Rectal smooth muscle tissue (tissue), 1 donor: ENCODE measurements around the gene WAPL.
"Not testable (repeated sequence)": the region's sequence is repeated elsewhere in the genome, so short reads cannot be mapped to it uniquely, and the experiment has no call there.

Experiments used
- H3K27ac ChIP-seq: one replicate; pipeline ENCODE4 v1.7.0; 2013; ENCODE audit warnings: low read depth, low read length, inconsistent platforms
- H3K27me3 ChIP-seq: one replicate; pipeline ENCODE4 v1.7.0; 2013; ENCODE audit warnings: low read length; ENCODE audit not compliant: control insufficient read depth, insufficient read depth
- H3K36me3 ChIP-seq: one replicate; pipeline ENCODE4 v1.7.0; 2013; ENCODE audit warnings: low read length; ENCODE audit not compliant: control insufficient read depth, insufficient read depth
- H3K4me1 ChIP-seq: one replicate; pipeline ENCODE4 v1.7.0; 2013; ENCODE audit warnings: low read length; ENCODE audit not compliant: control insufficient read depth, insufficient read depth
- H3K4me3 ChIP-seq: one replicate; pipeline ENCODE4 v1.7.0; 2013; ENCODE audit warnings: low read length
- H3K9ac ChIP-seq: one replicate; pipeline ENCODE4 v1.7.0; 2013; ENCODE audit warnings: low read length

The WAPL gene, protein sequence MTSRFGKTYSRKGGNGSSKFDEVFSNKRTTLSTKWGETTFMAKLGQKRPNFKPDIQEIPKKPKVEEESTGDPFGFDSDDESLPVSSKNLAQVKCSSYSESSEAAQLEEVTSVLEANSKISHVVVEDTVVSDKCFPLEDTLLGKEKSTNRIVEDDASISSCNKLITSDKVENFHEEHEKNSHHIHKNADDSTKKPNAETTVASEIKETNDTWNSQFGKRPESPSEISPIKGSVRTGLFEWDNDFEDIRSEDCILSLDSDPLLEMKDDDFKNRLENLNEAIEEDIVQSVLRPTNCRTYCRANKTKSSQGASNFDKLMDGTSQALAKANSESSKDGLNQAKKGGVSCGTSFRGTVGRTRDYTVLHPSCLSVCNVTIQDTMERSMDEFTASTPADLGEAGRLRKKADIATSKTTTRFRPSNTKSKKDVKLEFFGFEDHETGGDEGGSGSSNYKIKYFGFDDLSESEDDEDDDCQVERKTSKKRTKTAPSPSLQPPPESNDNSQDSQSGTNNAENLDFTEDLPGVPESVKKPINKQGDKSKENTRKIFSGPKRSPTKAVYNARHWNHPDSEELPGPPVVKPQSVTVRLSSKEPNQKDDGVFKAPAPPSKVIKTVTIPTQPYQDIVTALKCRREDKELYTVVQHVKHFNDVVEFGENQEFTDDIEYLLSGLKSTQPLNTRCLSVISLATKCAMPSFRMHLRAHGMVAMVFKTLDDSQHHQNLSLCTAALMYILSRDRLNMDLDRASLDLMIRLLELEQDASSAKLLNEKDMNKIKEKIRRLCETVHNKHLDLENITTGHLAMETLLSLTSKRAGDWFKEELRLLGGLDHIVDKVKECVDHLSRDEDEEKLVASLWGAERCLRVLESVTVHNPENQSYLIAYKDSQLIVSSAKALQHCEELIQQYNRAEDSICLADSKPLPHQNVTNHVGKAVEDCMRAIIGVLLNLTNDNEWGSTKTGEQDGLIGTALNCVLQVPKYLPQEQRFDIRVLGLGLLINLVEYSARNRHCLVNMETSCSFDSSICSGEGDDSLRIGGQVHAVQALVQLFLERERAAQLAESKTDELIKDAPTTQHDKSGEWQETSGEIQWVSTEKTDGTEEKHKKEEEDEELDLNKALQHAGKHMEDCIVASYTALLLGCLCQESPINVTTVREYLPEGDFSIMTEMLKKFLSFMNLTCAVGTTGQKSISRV (N-terminal part only)

DNA sequence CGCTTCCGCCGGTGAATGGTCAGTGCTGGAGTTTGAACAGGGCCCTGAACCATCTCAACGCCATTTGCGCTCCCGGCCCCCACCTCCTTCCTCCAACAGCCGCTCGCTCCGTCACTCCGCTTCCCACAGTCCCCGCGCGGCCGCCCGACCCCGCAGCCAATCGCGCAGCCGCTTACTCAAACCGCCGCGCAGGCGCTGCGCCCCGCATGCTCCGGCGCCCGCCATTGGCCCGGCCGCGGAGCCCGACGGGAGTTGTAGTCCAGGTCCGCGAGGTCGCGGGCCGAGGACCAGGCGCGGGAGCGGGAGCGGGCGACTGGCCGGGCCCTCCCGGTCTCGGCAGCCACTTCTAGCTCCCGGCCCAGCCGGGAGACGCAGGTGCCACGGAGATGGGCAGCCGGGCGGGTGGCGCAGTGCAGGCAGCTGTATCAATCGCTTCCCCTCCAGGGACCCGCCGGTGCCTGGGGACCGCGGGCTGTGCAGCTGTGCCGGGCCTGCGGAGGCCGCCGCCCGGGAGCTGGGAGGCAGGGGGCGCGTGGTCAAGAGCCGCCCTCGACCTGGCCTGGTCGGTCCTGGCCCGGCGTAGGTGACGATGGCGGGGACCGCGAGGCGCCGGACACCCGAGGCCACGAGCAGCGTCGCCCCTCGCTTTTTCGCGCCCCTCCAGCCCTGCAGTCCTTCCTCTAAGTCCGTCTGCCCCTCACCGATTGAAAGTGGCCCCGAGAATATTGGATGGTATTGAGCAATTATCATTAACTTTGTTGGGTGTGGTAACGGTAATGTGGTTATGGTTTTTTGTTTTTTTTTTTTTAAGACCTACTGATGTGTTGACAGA, at the start of gene WAPL:
WAPL (minus strand) TSS at position 115 of the 832 bp plus-strand sequence. CDS start 3,723 bp downstream, outside the sequence.
- H3K27ac ChIP-seq = peak within 1 kb of the TSS; percentile 89
- no peaks in the 10 kb centered on the region for H3K27me3 ChIP-seq
- peaks cover 21% of the 10 kb centered on the region for H3K4me1 ChIP-seq
- H3K36me3 ChIP-seq = no peaks in the 10 kb centered on the region
- H3K9ac ChIP-seq = peak within 1 kb of the TSS; percentile 54
- H3K4me3 ChIP-seq = peak within 1 kb of the TSS; percentile 89

DNA sequence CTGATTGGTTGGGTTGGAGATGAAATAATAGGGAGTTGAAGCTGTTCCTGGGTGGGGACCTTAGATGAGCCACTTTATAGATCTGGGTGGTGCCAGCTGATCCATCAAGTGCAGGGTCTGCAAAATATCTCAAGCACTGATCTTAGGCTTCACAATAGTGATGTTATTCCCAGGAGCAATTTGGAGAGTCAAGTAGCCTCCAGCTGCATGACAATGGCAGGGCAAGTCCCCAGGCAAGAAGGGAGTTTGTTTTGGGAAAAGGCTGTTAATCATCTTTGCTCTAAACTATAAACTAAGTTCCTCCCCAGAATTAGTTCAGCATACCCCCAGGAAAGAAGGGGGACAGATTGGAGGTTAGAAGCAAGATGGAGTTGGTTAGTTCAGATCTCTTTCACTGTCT, 47.7 kb upstream of the WAPL start:
- no peak overlapping the region for H3K27ac ChIP-seq
- H3K27me3 ChIP-seq = no peaks in the 10 kb centered on the region
- H3K4me3 ChIP-seq = no peak overlapping the region
- H3K36me3 ChIP-seq = no peaks in the 10 kb centered on the region
- no peaks in the 10 kb centered on the region for H3K4me1 ChIP-seq
- H3K9ac ChIP-seq = no peak overlapping the region

DNA sequence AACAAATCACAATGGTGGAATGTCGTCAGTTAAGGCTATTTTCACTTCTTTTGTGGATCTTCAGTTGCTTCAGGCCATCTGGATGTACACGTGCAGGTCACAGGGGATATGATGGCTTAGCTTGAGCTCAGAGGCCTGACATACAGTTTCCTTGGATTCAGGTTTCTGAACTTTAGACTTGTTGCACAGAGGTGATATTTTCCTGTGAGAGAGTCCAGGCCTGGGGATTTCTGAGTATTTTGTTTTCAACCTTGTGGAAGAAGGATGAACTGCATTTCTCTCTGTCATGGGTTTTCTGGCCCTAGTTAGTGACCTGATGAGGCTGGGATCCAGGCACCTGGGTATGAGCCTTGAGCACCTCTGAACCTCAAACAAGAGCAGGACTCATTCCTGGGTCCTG, 44.9 kb upstream of the WAPL start:
- not testable (repeated sequence) for H3K36me3 ChIP-seq, H3K27me3 ChIP-seq, H3K9ac ChIP-seq, H3K4me3 ChIP-seq, H3K27ac ChIP-seq, H3K4me1 ChIP-seq

DNA sequence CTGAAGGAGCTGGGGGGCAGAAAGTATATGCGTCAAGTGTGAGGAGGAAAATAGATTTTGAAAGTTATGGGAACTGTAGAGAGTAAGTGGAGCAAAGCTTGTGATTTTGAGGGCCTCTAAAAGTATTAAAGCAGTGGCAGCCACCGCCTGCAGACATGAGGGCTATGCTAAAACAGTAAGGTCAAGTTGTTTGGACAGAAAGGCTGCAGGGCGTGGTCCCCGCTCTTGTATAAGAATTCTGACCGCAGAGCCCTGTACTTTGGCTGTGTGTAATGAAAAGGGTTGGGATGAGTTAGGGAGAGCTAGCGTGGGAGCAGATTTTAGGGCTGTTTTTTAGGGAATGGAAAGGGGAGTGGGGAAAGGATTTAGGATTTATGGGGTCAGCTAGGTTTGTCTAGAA, 41.7 kb upstream of the WAPL start:
- not testable (repeated sequence) for H3K9ac ChIP-seq, H3K27me3 ChIP-seq, H3K27ac ChIP-seq, H3K4me1 ChIP-seq, H3K4me3 ChIP-seq, H3K36me3 ChIP-seq

DNA sequence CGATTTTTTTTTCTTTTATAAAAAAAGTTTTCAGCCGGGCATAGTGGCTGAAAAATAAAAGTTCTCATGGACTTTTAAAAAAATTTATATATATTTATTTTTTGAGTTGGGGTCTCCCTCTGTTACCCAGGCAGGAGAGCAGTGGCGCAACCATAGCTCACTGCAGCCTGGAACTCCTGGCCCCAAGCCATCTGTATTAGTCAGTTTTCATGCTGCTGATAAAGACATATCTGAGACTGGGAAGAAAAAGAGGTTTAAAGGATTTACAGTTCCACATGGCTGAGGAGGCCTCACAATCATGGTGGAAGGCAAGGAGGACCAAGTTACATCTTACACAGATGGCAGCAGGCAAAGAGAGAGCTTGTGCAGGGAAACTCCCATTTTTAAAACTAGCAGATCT, 37.1 kb upstream of the WAPL start:
- not testable (repeated sequence) for H3K4me3 ChIP-seq, H3K4me1 ChIP-seq, H3K27me3 ChIP-seq, H3K36me3 ChIP-seq, H3K9ac ChIP-seq, H3K27ac ChIP-seq

DNA sequence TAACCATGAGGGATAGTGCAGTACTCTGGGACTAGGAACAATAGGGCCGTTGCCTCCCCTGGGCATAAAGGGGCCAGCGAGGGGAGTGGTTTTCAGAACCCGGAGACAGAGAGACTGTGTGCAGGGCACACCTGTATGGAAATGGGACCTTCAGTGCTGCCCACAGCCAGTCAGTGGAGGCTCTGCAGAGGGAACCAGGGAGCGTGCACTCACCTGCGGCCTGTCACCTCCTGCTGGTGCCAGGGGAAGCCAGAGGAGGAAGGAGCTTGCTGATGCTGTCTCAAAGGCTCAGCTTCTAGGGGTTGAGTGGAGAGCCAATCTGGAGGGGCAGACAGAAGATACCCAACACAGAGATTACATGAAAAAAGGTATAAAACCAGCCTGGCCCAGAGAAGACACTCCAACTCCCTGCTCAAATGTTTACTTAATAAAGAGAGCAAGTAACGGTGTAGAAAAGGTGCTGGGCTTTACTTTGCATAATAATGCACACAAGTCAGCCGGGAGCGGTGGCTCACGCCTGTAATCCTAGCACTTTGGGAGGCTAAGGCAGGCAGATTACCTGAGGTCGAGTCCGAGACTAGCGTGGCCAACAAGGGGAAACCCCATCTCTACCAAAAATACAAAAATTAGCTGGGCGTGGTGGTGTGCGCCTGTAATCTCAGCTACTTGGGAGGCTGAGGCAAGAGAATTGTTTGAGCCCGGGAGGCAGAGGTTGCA, 35.5 kb upstream of the WAPL start:
- H3K27ac ChIP-seq = no peak overlapping the region
- no peaks in the 10 kb centered on the region for H3K4me1 ChIP-seq
- no peak overlapping the region for H3K9ac ChIP-seq
- no peaks in the 10 kb centered on the region for H3K36me3 ChIP-seq
- H3K4me3 ChIP-seq = no peak overlapping the region
- H3K27me3 ChIP-seq = no peaks in the 10 kb centered on the region

DNA sequence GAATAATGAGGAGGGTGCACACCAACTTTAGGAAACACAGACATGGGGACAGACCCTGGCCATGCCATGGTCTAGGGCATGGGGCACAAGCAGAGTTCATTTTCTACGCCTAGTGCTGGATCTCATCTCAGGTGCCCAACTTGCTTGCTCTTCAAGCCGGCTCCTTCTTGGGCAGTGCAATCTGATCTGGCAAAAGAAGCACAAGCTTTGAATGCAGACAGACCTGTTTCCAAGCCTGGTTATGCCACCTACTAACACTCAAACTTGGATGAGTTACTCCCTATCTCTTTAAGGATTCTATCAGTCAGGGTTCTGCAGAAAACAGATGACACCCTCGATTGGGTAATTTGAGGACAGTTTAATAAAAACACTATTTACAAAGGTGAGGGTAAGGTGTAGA, 34.9 kb upstream of the WAPL start:
- Histone ChIP-seq H3K36me3 (no peaks in the 10 kb centered on the region), H3K9ac (no peak overlapping the region), H3K4me1 (no peaks in the 10 kb centered on the region), H3K4me3 (no peak overlapping the region), H3K27me3 (no peaks in the 10 kb centered on the region), H3K27ac (no peak overlapping the region)

DNA sequence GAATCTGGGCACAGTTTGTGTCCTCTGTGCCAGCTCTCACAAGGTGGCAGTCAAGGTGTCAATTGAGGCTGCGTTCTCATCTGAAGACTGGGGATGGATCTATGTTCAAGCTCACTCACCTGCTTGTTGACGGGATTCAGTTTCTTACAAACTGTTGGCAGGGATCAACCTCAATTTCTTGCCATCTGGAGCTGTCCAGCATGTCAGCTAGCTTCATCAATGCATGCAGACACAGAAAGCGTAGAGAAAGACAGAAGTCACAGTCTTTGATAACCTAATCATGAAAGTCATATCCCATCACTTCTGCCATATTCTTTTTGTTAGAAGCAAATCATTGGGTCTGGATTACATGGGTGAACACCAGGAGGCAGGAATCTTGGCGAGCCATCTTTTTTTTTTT, 32.0 kb upstream of the WAPL start:
- Histone ChIP-seq H3K36me3 (no peaks in the 10 kb centered on the region), H3K4me3 (no peak overlapping the region), H3K27ac (no peak overlapping the region), H3K4me1 (no peaks in the 10 kb centered on the region), H3K9ac (no peak overlapping the region), H3K27me3 (no peaks in the 10 kb centered on the region)

DNA sequence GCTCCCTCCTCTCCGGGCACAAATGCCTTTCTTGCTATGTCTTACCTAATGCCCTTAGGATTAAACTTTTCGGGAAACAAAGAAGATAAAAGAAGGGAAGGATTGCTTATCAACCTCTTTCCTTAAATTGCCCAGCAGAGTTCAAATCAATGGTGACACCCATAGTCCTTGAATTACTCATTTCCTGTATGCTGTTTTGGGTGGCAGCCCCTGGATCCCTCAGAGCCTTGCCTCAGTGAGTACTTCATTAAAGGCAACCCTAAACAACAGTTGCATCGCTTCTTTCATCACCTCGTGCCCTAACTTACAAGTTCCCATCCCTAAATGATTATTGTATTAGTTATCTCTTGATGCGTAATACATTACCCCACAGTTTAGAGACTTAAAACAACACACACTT, 31.6 kb upstream of the WAPL start:
- H3K27me3 ChIP-seq = no peaks in the 10 kb centered on the region
- no peak overlapping the region for H3K27ac ChIP-seq
- H3K4me3 ChIP-seq = no peak overlapping the region
- H3K4me1 ChIP-seq = no peaks in the 10 kb centered on the region
- no peaks in the 10 kb centered on the region for H3K36me3 ChIP-seq
- H3K9ac ChIP-seq = no peak overlapping the region

DNA sequence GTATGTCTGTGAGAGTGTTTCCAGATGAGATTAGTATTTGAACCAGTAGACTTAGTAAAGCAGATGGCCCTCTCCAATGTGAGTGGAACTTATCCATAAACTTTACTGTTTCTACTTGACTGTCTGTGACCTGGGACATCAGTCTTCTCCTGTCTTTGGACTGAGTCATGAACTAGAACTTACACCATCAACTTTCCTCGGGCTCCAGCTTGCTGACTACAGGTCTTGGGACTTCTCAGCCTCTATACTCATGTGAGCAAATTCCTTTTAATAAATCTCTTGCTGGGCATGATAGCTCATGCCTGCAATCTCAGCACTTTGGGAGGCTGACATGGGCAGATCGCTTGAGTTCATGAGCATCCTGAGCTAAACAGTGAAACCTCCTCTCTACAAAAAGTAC, 25.7 kb upstream of the WAPL start:
- Histone ChIP-seq H3K4me3 (no peak overlapping the region), H3K4me1 (no peaks in the 10 kb centered on the region), H3K27me3 (no peaks in the 10 kb centered on the region), H3K27ac (no peak overlapping the region), H3K9ac (no peak overlapping the region), H3K36me3 (no peaks in the 10 kb centered on the region)

DNA sequence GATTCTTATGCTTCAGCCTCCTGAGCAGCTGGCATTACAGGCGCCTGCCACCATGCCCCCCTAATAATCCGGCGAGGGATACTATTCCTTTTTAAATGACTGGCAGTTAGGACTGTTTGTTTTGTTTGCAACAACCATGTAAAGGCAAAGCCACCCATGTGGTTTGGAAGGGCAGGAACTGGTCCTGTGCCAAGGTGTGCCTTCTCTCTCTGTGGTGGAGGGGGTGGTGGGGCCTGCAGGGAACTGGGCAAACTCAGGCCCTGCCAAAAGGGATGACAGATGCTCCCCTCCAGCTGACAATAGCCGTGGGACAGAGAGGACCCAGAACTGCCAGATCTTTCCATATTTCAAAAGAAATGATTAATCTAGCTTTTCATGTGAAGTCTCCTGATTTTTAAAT, 23.5 kb upstream of the WAPL start:
- Histone ChIP-seq H3K4me3 (no peak overlapping the region), H3K36me3 (no peaks in the 10 kb centered on the region), H3K4me1 (no peaks in the 10 kb centered on the region)

More for the DNA sequence above, 23.5 kb upstream of the WAPL start:
- Histone ChIP-seq H3K9ac (no peak overlapping the region), H3K27ac (no peak overlapping the region), H3K27me3 (no peaks in the 10 kb centered on the region)
